ENCODE results near the gene PKHD1.

GRCh38 chr6:52081237-52081636 lies 6.2 kb downstream of the PKHD1 start:
- TF ChIP-seq CTCF (IDR thresholded peaks at IDR 0.05) (no peak), POLR2AphosphoS5 (IDR thresholded peaks at IDR 0.05; ENCODE audit: low read depth, low read length) (no peak), EZH2phosphoT487 (IDR thresholded peaks at IDR 0.05; ENCODE audit: borderline replicate concordance, low read depth) (no peak), JUND (IDR thresholded peaks at IDR 0.05) (no peak), NRF1 (IDR thresholded peaks at IDR 0.05; ENCODE audit: low read depth, low read length) (no peak), RXRA (IDR thresholded peaks at IDR 0.05; ENCODE audit: borderline replicate concordance, low read depth) (no peak), PBX3 (IDR thresholded peaks at IDR 0.05) (no peak), TAF1 (IDR thresholded peaks at IDR 0.05; ENCODE audit: borderline replicate concordance, low read depth, low read length) (no peak), CHD2 (IDR thresholded peaks at IDR 0.05; ENCODE audit: low read length, partially characterized antibody) (no peak), NFIC (IDR thresholded peaks at IDR 0.05; ENCODE audit: borderline replicate concordance) (no peak), SMC3 (IDR thresholded peaks at IDR 0.05; ENCODE audit: low read depth, low read length) (no peak), MXI1 (IDR thresholded peaks at IDR 0.05; ENCODE audit: low read depth, low read length) (no peak)
- TF ChIP-seq, protein P1, sequence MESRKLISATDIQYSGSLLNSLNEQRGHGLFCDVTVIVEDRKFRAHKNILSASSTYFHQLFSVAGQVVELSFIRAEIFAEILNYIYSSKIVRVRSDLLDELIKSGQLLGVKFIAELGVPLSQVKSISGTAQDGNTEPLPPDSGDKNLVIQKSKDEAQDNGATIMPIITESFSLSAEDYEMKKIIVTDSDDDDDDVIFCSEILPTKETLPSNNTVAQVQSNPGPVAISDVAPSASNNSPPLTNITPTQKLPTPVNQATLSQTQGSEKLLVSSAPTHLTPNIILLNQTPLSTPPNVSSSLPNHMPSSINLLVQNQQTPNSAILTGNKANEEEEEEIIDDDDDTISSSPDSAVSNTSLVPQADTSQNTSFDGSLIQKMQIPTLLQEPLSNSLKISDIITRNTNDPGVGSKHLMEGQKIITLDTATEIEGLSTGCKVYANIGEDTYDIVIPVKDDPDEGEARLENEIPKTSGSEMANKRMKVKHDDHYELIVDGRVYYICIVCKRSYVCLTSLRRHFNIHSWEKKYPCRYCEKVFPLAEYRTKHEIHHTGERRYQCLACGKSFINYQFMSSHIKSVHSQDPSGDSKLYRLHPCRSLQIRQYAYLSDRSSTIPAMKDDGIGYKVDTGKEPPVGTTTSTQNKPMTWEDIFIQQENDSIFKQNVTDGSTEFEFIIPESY (IDR thresholded peaks at IDR 0.05; ENCODE audit: borderline replicate concordance, low read depth), result no peak
- TF ChIP-seq, protein P2, sequence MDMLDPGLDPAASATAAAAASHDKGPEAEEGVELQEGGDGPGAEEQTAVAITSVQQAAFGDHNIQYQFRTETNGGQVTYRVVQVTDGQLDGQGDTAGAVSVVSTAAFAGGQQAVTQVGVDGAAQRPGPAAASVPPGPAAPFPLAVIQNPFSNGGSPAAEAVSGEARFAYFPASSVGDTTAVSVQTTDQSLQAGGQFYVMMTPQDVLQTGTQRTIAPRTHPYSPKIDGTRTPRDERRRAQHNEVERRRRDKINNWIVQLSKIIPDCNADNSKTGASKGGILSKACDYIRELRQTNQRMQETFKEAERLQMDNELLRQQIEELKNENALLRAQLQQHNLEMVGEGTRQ (IDR thresholded peaks at IDR 0.05; ENCODE audit: borderline replicate concordance, low read depth, low read length), result no peak

Measured in SK-N-SH (cell line).